Fibroblast of lung (primary cell): Measurements from ENCODE around the gene SLC33A1.

Source experiments
- CTCF ChIP-seq, 2 donors: IDR thresholded peaks in 1 of 2; conservative IDR thresholded peaks in 1 of 2; 1 replicate in 1 of 2; 2 replicates in 1 of 2; pipeline ENCODE4 v1.5.1; 2011 to 2012; ENCODE audit warnings: low read length in 2 of 2, control low read depth in 1 of 2, inconsistent platforms in 1 of 2, low read depth in 1 of 2, mild to moderate bottlenecking in 1 of 2
- EZH2 ChIP-seq: IDR thresholded peaks from 2 replicates; pipeline ENCODE4 v1.5.1; 2012; ENCODE audit warnings: low read length, control low read depth, mild to moderate bottlenecking; ENCODE audit errors: missing control alignments

DNA sequence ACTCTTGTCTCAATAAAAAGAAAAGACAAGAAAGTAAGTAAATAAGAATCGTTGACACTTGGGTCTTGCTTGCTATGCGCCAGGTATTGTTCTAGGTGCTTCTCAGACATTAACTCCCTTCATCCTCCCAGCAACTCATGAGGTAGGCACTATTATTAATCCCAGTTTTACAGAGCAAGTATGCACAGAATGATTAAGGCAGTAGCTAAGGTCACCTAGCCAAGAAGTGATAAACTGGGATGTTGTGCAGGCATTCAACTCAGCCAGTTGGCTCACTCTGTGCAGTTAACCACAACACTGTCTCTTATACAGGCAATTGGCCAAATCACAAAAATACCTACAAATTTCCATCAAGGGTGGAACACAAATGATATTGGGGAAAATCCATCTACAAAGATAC, 46.4 kb downstream of the SLC33A1 start:
- TF ChIP-seq CTCF (conservative IDR thresholded peaks at IDR 0.05 in 1 of 2, IDR thresholded peaks at IDR 0.05 in 1 of 2; ENCODE audit: low read depth in 1 of 2, low read length in 2 of 2) (no peak), EZH2 (no peak)
